GM21723 (cell line): ENCODE results near the gene MT1A.
"Not testable (repeated sequence)": the region's sequence is repeated elsewhere in the genome, so short reads cannot be mapped to it uniquely, and the experiment has no call there.

Experiments
- ATAC-seq: cut with Tn5 transposase; IDR thresholded peaks from one replicate; pipeline ENCODE4 v1.9.1; 2021; ENCODE audit warnings: mild to moderate bottlenecking, moderate library complexity; ENCODE audit not compliant: unreplicated experiment

MT1A gene

DNA sequence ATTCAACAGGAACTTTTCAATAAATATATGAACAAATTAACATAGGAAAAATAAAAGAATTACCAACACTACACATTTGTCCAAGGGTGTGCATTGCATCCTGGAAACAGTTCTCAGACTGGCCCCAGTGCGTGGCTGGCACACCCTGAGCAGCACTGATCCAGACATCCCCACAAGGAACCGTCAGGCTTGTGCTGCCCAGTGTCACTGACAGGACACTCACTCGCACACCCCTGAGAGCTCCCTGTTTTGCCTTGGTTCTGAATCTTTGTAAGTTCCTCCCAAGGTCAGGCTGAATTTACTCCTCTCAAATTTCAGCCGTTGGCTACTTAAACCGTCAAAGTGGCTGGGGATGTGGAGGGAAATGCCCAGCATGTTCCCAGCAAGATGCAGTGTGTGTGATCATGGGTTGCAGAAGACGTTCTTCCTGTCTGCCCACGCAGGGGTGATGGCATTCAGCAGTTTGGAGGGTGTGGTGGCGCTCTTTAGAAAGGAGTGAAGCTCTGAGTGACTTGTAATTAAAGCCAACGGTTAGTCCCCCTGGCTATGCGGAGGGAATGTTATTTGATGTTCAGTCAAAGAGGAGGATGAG is 28.4 kb upstream of the MT1A start:
- ATAC-seq = peak; percentile 23

DNA sequence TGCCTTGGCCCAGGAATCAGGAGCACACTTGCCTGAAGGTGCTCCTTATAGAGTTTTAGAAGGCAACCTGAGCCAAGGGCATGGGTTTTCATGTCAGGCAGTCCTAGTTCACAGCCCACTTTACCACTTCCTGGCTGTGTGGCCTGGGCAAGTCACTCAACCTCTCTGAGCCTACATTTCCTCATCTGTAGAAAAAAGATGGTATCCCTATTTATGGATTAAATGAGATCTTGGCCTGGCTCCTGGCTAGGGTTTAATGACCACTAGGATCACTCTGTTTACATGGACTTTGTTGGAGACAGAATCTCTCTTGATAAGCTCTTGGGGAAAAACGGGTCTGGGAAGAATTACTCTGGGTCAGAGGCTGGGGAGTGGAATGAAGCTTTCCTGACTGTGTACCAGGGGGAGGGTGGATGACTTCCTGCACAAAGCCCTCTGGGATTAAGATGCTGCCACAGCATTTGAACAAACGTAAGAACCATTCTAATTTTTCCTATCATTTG is 27.8 kb upstream of the MT1A start:
- no peak for ATAC-seq

DNA sequence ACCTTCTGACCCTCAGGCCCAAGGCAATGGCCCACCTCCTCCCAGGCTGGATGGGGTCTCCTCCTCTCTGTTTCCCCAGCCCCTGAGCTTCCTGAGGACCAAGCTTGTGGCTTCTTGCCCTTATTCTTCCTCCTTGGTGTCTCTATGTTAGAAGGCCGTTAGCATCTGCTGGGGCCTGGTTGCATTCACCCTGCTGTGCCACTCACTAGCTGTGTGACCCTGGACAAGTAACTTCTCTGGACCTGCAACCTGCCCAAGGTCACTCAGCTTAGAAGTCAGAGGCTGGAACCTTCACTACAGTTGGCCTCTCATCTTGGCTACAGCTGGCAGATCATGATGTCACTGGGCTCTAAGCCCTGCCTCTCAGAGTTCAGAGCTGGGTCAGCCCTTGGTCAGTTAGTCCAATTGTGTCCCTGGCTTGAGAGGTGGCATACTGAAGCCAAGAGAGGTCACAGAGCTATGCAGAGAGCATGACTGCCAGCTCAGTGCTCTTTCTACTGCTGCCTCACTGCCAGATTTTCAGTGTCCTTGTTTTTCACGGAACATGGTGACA is 27.1 kb upstream of the MT1A start:
- no peak for ATAC-seq

DNA sequence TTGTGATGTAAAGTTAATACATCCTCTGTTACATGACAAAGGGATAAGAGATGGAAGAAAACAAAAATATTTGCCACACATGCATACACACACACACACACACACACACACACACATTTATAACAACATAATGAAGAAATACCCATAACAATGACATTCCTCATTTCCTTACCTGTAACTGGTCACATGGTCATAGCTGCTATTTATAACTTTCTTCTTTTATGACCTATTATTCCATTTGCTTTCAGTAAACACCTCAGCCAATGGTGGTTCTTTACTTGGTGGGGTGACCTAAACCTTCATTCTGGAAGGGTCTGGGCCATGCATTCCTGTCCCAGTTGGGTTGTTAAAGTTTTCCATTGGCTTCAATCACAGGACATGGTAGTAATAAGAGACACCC is 24.8 kb upstream of the MT1A start:
- ATAC-seq = no peak

DNA sequence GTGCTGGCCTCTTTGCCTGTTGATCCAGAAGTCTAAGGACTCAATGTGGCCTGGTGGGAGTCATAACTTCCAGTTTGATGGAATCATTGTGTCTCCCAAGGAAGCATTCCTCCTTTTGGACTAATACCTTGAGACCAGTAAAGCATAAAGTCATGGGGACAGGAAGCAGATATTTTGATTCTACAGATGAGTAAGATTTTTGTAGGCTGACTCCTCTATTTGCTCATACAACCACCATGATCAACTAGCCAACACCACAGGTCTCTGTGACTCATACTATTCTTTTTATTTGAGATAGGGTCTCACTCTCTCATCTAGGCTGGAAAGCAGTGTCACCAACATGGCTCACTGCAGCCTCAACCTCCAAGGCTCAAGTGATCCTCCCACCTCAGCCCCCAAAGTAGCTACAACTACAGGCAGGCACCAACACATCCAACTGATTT is 23.9 kb upstream of the MT1A start:
- no peak for ATAC-seq

DNA sequence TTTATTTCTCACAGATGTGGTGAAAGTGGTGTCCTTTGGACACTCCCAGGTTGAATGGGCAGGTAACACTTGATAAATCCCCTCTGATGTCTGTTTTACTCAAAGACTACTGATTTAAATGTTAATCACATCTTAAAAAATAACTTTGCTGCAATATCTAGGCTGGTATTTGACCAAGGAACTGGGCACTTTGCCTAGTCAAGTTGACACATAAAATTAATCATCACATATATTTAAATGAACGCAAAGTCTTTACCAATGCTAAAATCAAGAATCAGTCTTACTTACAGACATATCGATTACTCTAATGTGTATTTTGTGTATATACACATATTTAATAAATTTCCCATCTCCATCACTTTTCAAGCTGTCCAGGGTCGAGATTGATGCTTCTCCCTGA is 23.1 kb upstream of the MT1A start:
- no peak for ATAC-seq

DNA sequence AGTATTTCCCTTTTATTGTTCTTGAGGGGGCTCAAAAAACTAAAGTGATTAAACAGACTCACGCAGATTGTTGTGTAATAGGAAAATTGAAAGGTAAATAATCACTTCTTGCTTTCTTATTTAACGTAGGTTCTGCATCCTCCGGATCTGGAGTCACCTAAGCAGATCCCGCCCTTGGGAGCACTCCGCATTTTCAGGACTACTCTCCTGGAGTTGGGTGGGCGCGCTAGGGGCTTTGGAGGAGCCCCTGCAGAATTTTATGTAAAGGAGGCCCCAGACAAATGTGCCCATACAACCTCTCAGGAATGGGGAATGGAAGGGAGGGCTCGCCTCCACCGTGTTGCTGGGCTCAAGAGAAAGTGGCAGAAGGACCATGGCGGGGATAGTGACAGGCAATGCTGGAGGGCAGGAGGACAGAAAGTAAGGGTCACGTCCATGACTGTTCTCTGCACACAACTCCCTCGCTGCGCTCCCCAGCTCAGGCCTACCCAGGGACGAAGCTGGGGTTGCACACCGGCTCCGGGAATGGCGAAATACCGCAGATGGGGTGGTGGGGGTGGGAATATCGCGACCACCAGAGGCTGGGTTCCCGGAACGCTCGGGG is 21.8 kb upstream of the MT1A start:
- no peak for ATAC-seq

DNA sequence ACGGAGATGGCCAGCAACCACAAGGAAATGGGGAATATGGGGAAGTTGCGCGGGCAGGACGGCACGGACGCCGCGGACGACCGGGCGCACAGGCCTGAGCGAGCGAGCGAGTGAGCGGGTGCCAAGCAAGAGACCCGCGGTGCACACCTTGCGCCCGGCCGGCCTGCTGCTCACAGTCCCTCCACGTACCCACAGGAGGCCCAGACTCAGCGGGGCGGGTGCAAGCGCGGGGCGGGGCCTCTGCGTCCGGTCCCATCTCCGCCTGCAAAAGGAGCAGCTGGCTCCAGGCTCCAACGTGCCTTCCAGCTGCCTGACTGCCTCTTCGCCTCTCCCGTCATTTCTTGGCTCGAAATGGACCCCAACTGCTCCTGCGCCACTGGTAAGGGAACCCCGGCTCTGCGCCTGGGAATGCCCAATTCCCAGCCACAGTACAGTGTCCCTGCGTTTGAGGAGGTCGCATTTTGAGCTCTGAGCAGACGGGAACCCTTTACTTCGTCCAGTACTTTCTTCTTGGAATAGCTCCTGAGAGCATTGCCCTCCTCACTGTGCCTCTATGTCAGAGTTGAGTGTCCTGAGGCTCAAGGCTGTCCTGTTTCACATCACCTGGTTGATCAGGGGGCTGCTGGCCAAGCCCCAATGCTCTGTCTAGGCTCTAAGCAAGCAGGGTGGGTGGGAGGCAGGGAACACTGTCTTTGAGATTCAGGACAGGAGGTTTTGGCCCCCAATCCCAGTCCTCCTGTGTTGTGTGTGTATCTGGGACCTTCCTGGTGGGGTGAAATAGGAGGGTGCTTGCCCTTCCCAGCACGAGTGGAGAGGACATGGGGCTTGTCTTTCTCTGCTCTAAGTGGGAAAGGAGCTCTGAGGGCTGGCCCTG is 21.0 kb upstream of the MT1A start:
- no peak for ATAC-seq

DNA sequence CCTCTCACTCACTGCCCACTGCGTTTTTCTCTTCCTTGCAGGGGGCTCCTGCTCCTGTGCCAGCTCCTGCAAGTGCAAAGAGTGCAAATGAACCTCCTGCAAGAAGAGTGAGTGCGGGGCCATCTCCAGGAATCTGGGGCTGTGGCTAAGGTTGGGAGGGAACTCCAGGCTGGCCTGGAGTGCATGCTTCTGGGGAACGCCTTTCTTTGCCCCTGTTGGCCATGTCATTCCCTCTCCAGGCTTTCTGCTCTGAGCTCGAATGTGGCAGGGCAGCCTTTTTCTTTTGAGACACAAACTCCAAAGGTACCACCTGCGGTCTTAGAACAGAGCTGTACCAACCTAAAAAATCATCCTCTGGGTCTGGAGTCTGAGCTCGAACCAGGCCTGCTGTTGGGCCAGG is 20.3 kb upstream of the MT1A start:
- no peak for ATAC-seq

DNA sequence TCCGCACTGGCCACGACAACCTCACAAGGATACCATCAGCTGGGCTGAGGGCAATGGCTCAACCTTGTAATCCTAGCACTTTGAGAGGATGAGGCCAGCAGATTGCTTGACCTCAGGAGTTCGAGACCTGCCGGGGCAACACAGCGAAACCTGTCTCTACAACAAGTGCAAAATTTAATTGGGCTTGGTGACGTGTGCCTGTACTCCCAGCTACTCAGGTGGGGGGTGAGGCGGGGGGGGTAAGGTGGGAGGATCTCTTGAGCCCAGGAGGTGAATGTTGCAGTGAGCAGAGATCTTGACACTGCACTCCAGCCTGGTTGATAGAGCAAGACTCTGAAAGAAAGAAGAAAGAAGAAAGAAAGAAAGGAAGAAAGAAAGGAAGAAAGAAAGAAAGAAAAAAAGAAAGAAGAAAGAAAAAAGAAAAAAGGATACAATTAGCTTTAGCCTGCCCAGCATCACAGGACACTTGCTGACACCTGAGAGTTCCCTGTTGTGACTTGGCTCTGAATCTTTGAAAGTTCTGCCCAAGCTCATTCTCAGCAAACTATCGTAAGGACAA is 18.0 kb upstream of the MT1A start:
- ATAC-seq = no peak

DNA sequence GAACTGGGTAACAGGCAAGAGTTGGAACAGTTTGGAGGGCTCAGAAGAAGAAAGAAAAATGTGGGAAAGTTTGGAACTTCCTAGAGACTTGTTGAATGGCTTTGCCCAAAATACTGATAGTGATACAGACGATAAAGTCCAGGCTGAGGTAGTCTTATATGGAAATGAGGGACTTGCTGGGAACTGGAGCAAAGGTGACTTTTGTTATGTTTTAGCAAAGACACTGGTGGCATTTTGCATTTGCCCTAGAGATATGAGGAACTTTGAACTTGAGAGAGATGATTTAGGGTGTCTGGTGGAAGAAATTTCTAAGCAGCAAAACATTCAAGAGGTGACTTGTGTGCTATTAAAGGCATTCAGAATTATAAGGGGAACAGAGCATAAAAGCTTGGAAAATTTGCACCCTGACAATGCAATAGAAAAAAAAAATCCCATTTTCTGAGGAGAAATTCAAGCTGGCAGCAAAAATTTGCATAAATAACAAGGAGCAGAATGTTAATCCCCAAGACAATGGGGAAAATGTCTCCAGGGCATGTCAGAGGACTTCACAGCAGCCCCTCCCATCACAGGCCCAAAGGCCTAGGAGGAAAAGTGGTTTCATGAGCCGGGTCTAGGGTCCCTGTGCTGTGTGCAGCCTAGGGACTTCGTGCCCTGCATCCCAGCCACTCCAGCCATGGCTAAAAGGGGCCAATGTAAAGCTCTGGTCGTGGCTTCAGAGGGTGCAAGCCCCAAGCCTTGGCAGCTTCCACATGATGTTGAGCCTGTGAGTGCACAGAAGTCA is 16.6 kb upstream of the MT1A start:
- ATAC-seq = not testable (repeated sequence)

DNA sequence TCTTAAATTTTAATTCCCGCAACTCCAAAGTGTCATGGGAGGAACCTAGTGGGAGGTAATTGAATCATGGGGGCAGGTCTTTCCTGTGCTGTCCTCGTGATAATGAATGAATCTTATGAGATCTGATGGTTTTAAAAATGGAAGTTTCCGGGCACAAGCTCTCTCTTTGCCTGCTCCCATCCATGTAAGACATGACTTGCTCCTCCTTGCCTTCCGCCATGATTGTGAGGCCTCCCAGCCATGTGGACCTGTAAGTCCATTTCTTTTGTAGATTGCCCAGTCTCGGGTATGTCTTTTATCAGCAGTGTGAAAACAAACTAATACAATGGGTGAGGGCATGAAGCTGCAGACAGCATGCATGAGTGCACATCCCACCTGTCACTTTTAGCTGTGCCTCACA is 15.3 kb upstream of the MT1A start:
- not testable (repeated sequence) for ATAC-seq

DNA sequence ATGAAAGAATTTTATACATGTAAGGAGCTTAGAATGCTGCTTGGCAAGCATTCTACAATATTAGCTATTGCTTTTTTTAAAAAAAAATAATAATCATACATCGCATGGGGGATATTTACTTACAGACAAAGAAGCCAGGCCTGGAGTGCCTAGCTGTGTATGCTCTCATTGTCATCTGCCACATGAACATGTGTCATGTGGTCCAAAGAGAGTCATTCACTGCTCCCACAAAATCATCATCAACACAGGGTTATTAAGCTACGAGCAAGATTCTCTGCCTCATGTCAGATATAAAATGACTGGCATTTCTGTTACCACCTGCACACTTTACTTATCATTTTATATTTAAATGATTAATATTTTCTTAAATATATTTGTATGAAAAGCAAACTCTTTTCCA is 14.8 kb upstream of the MT1A start:
- no peak for ATAC-seq

DNA sequence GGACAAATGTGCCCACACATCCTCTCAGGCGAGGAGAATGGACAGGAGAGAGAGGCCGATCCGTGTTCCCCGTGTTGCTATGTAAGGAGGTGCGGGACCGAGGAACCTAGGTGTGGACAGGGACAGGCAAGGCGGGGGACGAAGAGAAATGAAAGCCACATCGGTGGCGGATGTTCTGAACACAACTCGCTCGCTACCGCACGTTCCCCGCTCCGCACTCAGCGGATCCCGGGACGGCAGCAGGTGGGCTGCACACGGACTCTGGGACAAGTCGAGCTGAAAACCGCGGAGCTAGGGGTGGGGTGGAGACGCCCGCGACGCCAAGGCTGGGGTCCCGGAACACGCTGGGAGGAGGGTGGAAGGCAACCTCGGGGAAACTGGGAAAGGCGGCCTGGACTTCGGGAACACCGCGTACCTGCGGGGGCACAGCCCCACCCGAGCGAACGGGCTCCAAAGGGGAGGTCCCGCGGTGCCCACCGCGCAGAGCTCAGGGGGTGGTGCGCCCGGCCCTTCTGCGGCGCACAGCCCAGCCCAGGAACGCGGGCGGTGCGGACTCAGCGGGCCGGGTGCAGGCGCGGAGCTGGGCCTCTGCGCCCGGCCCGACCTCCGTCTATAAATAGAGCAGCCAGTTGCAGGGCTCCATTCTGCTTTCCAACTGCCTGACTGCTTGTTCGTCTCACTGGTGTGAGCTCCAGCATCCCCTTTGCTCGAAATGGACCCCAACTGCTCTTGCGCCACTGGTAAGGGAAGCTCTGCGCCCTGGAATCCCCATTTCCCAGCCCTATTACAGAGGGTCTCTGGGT is 13.1 kb upstream of the MT1A start, which contains the start of gene MT1E:
MT1E (plus strand) TSS at position 642 of the 803 bp plus-strand sequence; CDS start at position 713, 71 bp downstream.
- ATAC-seq = no peak

DNA sequence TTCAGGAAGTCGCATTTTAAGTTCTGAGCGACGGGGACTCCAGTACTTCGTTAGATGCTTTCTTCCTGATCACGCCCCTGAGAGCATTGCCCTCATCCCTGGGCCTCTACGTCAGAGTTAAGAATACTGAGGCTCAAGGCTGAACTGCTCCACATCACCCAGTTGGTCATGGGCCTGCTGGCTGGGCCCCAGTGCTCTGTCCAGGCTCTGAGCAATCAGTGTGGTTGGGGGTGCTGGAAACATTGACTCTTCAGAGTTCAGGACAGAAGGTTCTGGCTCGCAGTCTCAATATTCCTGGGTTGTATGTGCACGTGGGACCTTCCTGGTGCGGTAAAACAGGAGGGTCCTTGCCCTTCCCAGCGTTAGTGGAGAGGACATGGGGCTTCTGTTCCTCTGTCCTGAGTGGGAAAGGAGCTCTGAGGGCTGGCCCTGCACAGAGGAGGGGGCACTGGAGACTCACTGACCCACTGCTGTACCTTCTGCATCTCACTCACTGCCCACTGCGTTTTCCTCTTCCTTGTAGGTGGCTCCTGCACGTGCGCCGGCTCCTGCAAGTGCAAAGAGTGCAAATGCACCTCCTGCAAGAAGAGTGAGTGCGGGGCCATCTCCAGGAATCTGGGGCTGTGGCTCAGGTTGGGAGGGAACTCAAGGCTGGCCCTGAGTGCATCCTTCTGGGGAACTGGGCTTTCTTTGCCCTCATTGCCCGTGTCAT is 12.4 kb upstream of the MT1A start:
- no peak for ATAC-seq

DNA sequence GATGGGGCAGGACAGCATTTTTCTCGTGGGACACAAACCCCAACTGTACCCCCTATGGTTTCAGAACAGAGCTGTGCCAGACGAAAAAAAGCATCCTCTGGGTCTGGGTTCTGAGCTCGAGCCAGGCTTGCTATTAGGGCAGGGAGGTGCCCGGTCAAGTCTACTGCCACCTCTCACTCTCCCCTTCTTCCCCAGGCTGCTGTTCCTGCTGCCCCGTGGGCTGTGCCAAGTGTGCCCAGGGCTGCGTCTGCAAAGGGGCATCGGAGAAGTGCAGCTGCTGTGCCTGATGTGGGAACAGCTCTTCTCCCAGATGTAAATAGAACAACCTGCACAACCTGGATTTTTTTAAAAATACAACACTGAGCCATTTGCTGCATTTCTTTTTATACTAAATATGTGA is 11.8 kb upstream of the MT1A start:
- no peak for ATAC-seq

DNA sequence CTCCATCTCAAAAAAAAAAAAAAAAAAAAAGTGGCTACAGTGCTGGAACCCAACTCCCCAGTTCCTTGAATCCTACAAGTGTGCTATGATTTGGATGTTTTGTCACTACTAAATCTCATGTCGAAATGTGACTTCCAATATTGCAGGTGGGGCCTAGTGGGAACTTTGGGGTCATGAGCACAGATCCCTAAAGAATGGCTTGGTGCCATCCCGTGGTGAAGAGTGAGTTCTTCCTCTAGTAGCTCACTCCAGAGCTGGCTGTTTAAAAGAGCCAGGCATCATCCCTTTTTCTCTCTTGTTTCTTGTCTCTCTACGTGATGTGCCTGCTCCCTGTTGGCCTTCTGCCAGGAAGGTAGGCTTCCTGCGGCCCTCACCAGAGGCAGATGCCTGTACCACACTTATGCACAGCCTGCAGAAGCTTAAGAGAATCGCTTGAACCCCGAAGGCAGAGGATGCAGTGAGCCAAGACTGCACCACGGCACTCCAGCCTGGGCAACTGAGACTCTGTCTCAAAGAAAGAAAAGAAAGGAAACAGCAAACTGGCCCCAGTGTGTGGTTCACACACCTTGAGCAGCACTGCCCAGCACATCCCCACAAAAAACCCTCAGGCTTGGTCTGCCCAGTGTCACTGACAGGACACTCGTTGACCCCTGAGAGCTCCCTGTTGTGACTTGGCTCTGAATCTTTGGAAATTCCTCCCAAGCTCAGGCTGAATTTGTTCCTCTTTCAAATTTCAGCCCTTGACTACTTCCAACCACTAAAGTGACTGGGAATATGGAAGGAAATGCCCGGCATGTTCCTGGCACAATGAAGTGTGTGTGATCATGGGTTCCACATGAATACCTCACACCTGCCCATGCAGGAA is 9.7 kb upstream of the MT1A start:
- no peak for ATAC-seq

DNA sequence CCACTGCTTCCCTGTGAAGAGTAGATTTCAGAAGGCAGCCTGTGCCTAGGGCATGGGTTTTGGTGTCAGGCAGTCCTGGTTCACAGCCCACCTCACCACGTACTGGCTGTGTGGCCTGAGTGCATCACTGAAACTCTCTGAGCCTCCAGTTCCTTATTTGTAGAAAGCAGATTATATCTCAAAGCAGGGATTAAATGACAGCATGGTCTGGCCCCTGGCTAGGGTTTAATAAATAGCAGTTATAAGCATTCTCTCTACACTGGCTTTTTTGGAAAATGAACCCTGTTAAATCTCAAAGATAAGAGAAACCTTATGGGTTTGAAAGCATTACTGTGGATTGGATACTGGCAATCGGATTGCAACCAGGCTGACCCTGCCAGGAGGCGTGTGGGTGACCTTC is 8.9 kb upstream of the MT1A start:
- ATAC-seq = no peak
